ENCODE data around the gene CCDC141.

The CCDC141 gene

DNA sequence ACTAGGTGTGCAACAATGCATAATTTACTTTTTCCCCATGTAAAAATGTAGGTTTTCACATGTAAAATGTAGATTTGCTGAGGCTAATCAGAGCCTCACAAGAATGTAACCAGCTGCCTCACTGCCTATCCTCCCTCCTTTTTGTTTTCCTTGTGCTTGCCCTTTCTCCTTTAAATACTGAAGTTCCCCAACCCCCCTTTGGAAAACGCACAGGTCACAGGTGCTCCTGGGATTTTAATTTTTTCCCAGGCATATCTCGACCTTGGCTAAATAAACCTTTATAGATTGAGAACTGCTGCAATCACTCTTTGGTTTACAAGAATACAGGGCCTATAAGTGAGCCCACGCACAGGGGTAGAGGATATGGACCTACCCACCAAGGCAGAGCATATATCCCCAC lies 165.5 kb downstream of the CCDC141 start:
- no peak for DNase-seq (ENCODE audit: low read depth in 1 of 2, low spot score in 1 of 2)
- in situ Hi-C loops (cut with HindIII; ENCODE audit: low pct_unique_long_range_greater_than_20kb, low sequenced_read_pairs): no loop called here
- TF ChIP-seq JUND (IDR thresholded peaks at IDR 0.05; ENCODE audit: low read depth): no peak

DNA sequence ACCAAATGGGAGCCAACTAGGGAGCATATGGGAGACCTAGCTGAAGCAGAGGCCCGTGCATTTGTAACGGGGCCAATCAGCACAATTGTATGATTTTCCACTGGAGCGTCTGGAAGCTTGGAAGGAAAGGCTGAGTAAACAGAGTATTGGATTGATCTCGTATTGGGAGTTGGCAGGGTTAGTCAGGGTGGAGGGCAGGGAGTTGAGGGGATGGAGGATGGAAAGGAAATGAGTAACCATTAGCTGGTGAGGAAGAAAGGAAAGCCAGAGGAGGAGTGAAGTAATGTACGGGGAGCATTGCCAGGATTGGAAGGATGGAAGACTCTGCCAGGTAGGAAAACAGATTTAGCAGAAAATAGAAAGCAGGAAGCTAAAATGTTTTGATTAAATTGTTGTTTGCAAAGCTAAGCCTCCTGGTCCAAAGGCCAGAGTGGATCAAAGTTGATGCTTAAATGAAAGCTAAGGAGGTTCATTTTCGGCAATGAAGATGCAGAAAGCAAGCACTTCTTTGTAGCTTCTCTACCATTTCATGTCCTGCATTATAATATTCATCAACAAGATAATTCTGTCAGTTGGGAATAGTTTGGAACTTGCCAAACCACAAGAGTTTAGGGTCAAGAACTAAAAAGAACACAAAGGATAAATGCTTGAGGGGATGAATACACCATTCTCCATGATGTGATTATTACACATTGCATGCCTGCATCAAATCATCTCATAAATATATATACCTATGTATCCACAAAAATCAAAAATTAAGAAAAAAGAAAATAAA lies 167.1 kb downstream of the CCDC141 start:
- TF ChIP-seq JUND (IDR thresholded peaks at IDR 0.05; ENCODE audit: low read depth): no peak
- in situ Hi-C loops (cut with HindIII; ENCODE audit: low pct_unique_long_range_greater_than_20kb, low sequenced_read_pairs): no loop called here
- DNase-seq (ENCODE audit: low read depth in 1 of 2, low spot score in 1 of 2): no peak

DNA sequence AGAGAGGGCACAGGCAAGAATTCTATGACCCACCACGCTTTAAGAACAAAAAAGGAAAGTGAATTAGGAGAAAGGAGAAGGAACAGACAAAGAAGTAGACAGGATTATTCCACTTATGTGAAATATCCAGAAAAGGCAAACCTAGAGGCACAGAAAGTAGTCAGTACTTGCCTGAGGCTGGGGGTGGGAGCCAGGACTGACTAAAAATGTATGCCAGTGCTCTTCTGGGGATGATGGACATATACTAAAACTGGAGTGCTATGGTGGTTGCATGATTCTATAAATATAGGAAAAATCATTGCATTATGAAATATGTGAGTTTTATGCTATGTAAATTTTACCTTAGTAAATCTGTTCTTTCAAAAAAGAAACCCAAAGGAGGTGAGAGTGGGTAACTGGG lies 168.9 kb downstream of the CCDC141 start:
- in situ Hi-C loops (cut with HindIII; ENCODE audit: low pct_unique_long_range_greater_than_20kb, low sequenced_read_pairs): no loop called here
- no peak for DNase-seq (ENCODE audit: low read depth in 1 of 2, low spot score in 1 of 2)
- no peak for TF ChIP-seq JUND (IDR thresholded peaks at IDR 0.05; ENCODE audit: low read depth)

DNA sequence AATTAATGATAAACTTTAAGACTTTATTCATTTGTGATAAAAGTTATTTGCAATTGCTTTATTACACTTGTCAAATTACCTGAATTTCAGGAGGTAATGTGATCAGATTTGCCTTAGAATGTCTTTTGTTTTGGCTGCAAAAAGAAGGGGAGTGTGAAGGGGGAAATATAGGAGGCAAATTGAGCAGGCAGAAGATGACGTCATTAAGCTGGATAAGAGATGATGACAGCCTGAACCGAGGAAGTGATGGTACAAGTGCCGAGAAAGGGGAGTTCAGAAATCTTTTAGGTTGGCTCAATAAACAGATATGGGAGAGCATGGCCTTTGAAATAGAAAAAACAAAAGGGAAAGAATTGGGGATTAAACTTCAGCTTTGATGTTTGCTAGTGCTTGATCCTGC lies 169.7 kb downstream of the CCDC141 start:
- in situ Hi-C loops (cut with HindIII; ENCODE audit: low pct_unique_long_range_greater_than_20kb, low sequenced_read_pairs): no loop called here
- no peak for TF ChIP-seq JUND (IDR thresholded peaks at IDR 0.05; ENCODE audit: low read depth)
- no peak for DNase-seq (ENCODE audit: low read depth in 1 of 2, low spot score in 1 of 2)

- in situ Hi-C loops (cut with HindIII; ENCODE audit: low pct_unique_long_range_greater_than_20kb, low sequenced_read_pairs): no loop called here
- no peak for DNase-seq (ENCODE audit: low read depth in 1 of 2, low spot score in 1 of 2)
- no peak for TF ChIP-seq JUND (IDR thresholded peaks at IDR 0.05; ENCODE audit: low read depth)
Measured at GRCh38 chr2:178877874-178878273, 172.1 kb downstream of the CCDC141 start.

GRCh38 chr2:178874529-178875240 lies 175.3 kb downstream of the CCDC141 start:
- DNase-seq (ENCODE audit: low read depth in 1 of 2, low spot score in 1 of 2): no peak
- in situ Hi-C loops (cut with HindIII; ENCODE audit: low pct_unique_long_range_greater_than_20kb, low sequenced_read_pairs): no loop called here
- no peak for TF ChIP-seq JUND (IDR thresholded peaks at IDR 0.05; ENCODE audit: low read depth)

DNA sequence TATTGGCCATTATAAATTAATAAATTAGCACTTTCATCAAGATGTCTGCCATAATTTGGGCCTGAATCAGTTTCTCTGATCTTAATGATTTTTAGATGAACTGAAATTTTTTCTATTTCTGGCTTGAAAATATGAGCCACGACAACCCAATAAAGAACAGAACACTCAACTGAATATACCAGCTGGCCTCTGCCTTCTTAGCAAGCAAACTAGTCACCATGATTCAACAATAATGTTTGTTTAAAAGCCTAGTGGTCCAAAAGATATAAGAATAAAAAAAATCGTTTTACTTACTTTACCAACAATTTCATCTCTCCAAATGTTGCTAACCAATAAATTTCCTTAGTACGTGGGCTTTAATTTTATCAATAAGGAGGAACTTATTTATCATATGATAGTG lies 176.0 kb downstream of the CCDC141 start:
- no peak for TF ChIP-seq JUND (IDR thresholded peaks at IDR 0.05; ENCODE audit: low read depth)
- no peak for DNase-seq (ENCODE audit: low read depth in 1 of 2, low spot score in 1 of 2)
- in situ Hi-C loops (cut with HindIII; ENCODE audit: low pct_unique_long_range_greater_than_20kb, low sequenced_read_pairs): no loop called here

GRCh38 chr2:178871536-178871935 lies 178.4 kb downstream of the CCDC141 start:
- in situ Hi-C loops (cut with HindIII; ENCODE audit: low pct_unique_long_range_greater_than_20kb, low sequenced_read_pairs): no loop called here
- no peak for TF ChIP-seq JUND (IDR thresholded peaks at IDR 0.05; ENCODE audit: low read depth)
- DNase-seq (ENCODE audit: low read depth in 1 of 2, low spot score in 1 of 2): no peak

DNA sequence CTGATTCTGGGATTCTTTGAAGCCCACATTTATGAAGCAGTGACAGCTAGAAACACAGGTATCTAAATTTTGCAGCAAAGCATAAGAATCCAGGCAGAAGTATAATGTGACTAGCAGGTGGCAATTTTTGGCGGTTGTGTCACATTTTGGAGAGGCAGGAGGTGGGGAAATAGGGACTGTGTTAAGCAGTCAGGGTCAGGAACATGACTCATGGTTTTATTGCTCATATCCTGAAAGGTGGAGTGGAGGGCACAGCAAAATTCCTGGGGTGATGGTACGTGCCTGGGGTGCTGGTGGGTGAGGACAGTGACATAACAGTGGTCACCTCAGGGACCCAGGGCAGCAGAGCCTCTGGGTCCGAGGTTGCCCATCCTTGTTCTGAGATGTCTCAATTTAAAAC lies 179.2 kb downstream of the CCDC141 start:
- DNase-seq (ENCODE audit: low read depth in 1 of 2, low spot score in 1 of 2): no peak
- in situ Hi-C loops (cut with HindIII; ENCODE audit: low pct_unique_long_range_greater_than_20kb, low sequenced_read_pairs): no loop called here
- no peak for TF ChIP-seq JUND (IDR thresholded peaks at IDR 0.05; ENCODE audit: low read depth)

GRCh38 chr2:178865999-178866398 lies 183.9 kb downstream of the CCDC141 start:
- in situ Hi-C loops (cut with HindIII; ENCODE audit: low pct_unique_long_range_greater_than_20kb, low sequenced_read_pairs): no loop called here
- DNase-seq (ENCODE audit: low read depth in 1 of 2, low spot score in 1 of 2): no peak
- TF ChIP-seq JUND (IDR thresholded peaks at IDR 0.05; ENCODE audit: low read depth): no peak

- in situ Hi-C loops (cut with HindIII; ENCODE audit: low pct_unique_long_range_greater_than_20kb, low sequenced_read_pairs): no loop called here
- no peak for DNase-seq (ENCODE audit: low read depth in 1 of 2, low spot score in 1 of 2)
- no peak for TF ChIP-seq JUND (IDR thresholded peaks at IDR 0.05; ENCODE audit: low read depth)
Measured at GRCh38 chr2:178865146-178865936, 184.6 kb downstream of the CCDC141 start.

- in situ Hi-C loops (cut with HindIII; ENCODE audit: low pct_unique_long_range_greater_than_20kb, low sequenced_read_pairs): no loop called here
- no peak for TF ChIP-seq JUND (IDR thresholded peaks at IDR 0.05; ENCODE audit: low read depth)
Measured at GRCh38 chr2:178863856-178864620, 185.9 kb downstream of the CCDC141 start.

More at GRCh38 chr2:178863856-178864620, 185.9 kb downstream of the CCDC141 start:
- DNase-seq (ENCODE audit: low read depth in 1 of 2, low spot score in 1 of 2): no peak

All from T47D (cell line).